Measurements from ENCODE around the gene SH3BGRL2. TPM values are rescaled to one million over a fixed set of nuclear protein-coding genes. Genes with fewer than 3 reads are reported as not detected.

SH3BGRL2 gene
- total RNA-seq, 1 experiment from 2014 or later, result 5.2 TPM

GRCh38 chr6:79672631-79673111 is 41.5 kb downstream of the SH3BGRL2 start (continued):
- TF ChIP-seq EZH2phosphoT487 (IDR thresholded peaks at IDR 0.05; ENCODE audit: borderline replicate concordance) (no peak), ZNF274 (IDR thresholded peaks at IDR 0.05; ENCODE audit: low read depth, low read length) (no peak)

GRCh38 chr6:79673947-79674346 is 42.8 kb downstream of the SH3BGRL2 start:
- peaks cover 14 to 23% of the 10 kb centered on the region in 2 experiments for H3K4me1 ChIP-seq (ENCODE audit: control insufficient read depth in 1 of 2, insufficient read depth in 2 of 2, low read length in 2 of 2)
- BruUV-seq (replicated peaks), result no TSS peak
- no peak overlapping the region for H3K4me3 ChIP-seq (replicated peaks in 1 of 2; ENCODE audit: low read depth in 1 of 2, low read length in 2 of 2)
- H3K4me2 ChIP-seq (ENCODE audit: low read length), result no peak overlapping the region
- POLR2A ChIA-PET, result no interaction called here
- CTCF ChIA-PET, result no interaction called here
- no peaks in the 10 kb centered on the region for H4K20me1 ChIP-seq (ENCODE audit: insufficient read depth)
- H3K9ac ChIP-seq (ENCODE audit: low read length), result no peak overlapping the region
- RAD21 ChIA-PET (ENCODE audit: low non-redundant PET in 1 of 2, low total read pairs in 2 of 2, uncharacterized antibody in 2 of 2, unreplicated experiment in 2 of 2), result no interaction called here
- H2AFZ ChIP-seq (ENCODE audit: low read depth, low read length, poor library complexity, severe bottlenecking), result no peak overlapping the region
- no peaks in the 10 kb centered on the region for H3K27me3 ChIP-seq (ENCODE audit: insufficient read depth, low read length)
- H3K9me2 ChIP-seq (ENCODE audit: insufficient read depth), result no peaks in the 10 kb centered on the region
- no peaks in the 10 kb centered on the region for H3K79me2 ChIP-seq (ENCODE audit: insufficient read depth, low read length)
- no peaks in the 10 kb centered on the region for H3K9me3 ChIP-seq (ENCODE audit: control insufficient read depth in 1 of 2, insufficient read depth in 1 of 2, low read depth in 1 of 2, low read length in 2 of 2)
- DNase-seq (ENCODE audit: low read depth, low spot score) (no peak), ATAC-seq (no peak)
- intact Hi-C loops (cut with micrococcal nuclease), result loop anchor here (2.0 kb wide), 1 partner anchor 195 kb away; no protein-coding TSS in a partner anchor
- no peak overlapping the region for H3K27ac ChIP-seq (ENCODE audit: low read depth, low read length)
- no peaks in the 10 kb centered on the region for H3K36me3 ChIP-seq (ENCODE audit: control insufficient read depth in 1 of 2, insufficient read depth in 2 of 2, low read length in 2 of 2)
- TF ChIP-seq YY1 (IDR thresholded peaks at IDR 0.05; ENCODE audit: extremely low read depth, insufficient replicate concordance, low read depth, low read length) (no peak), CBX3 (IDR thresholded peaks at IDR 0.05; ENCODE audit: low read depth) (no peak), SP1 (IDR thresholded peaks at IDR 0.05; ENCODE audit: low read depth) (no peak), ZBTB33 (IDR thresholded peaks at IDR 0.05; ENCODE audit: extremely low read depth, insufficient replicate concordance, low read length) (no peak)
- TF ChIP-seq, protein P1, sequence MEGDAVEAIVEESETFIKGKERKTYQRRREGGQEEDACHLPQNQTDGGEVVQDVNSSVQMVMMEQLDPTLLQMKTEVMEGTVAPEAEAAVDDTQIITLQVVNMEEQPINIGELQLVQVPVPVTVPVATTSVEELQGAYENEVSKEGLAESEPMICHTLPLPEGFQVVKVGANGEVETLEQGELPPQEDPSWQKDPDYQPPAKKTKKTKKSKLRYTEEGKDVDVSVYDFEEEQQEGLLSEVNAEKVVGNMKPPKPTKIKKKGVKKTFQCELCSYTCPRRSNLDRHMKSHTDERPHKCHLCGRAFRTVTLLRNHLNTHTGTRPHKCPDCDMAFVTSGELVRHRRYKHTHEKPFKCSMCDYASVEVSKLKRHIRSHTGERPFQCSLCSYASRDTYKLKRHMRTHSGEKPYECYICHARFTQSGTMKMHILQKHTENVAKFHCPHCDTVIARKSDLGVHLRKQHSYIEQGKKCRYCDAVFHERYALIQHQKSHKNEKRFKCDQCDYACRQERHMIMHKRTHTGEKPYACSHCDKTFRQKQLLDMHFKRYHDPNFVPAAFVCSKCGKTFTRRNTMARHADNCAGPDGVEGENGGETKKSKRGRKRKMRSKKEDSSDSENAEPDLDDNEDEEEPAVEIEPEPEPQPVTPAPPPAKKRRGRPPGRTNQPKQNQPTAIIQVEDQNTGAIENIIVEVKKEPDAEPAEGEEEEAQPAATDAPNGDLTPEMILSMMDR (IDR thresholded peaks at IDR 0.05 in 2 of 3, conservative IDR thresholded peaks at IDR 0.05 in 1 of 3; ENCODE audit: borderline replicate concordance in 1 of 3, insufficient read depth in 1 of 3, low read depth in 2 of 3, low read length in 2 of 3), result no peak

Measured in HCT116 (cell line).